Measurements from ENCODE around the gene FGF4.
"Not testable (repeated sequence)": the region's sequence is repeated elsewhere in the genome, so short reads cannot be mapped to it uniquely, and the experiment has no call there.

The FGF4 gene

GRCh38 chr11:69773626-69774353, 1.4 kb downstream of the FGF4 start:
- no peak for DNase-seq (ENCODE audit: low read depth)

- no peak for DNase-seq (ENCODE audit: low read depth)
These were observed 3.7 kb downstream of the FGF4 start for GRCh38 chr11:69771466-69771865.

GRCh38 chr11:69770540-69770939, 4.6 kb downstream of the FGF4 start:
- DNase-seq (ENCODE audit: low read depth), result no peak

DNA sequence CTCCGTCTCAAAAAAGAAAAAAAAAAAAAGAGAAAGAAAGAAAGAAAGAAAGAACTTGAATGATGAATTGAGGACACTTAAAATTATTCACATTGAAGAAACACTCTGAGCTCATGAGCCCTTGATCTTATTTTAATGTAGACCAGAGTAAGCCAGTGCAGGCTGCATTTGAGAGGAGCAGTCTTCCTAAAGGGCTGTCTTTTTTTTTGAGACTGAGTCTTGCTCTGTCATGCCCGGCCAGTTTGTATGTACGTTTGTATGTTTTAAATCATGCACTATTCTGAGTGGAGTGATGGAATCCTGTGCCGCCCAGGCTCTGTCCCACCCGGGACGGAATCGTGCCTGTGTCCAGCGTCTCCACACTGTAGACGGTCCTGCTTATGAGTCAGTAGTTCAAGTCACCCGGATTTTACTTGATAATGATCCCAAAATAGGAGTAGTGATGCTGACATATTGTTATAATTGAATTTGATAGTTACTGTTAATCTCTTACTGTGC, 9.6 kb downstream of the FGF4 start:
- DNase-seq (ENCODE audit: low read depth), result no peak

- DNase-seq (ENCODE audit: low read depth), result not testable (repeated sequence)
These were observed 10.2 kb downstream of the FGF4 start for GRCh38 chr11:69764918-69765317.

DNA sequence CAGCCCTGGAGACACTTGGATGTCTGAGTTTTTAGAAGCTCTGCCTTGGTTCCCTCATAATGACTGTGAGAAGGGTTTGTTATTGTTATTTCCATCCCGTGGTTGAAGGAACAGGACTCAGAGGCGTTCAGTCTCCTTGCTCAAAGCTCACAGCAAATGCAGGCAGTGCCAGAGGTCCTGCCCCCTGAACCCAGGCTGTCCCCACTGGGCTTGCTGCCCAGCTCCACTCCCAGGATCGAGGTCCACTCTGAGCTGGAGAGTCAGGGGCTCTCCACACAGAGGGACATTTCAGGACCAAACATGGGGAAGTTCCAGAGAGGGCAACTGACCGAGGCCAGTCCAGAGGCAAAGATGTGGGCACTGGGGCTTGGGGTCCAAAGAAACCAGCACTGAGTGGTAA, 14.8 kb downstream of the FGF4 start:
- DNase-seq (ENCODE audit: low read depth), result no peak

DNA sequence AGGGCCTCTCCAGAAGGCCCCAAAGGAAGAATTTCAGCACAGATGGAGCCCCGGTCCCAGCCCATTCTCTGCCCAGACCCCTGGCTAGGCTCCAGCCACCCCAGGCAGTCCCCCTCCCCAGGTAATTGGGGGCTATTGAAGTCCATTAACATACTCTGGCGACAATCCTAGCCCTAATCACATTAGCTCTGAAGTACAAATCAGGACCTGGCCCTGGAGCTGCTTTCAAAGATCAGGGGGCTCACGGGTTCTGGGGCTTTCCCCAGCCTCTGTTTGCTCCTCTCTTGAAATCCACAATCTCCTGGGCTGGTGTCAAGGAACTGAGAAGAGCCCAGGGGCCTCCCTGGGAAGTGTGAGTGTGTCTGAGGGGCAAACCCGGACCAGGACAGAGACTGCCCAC, 22.3 kb downstream of the FGF4 start:
- DNase-seq (ENCODE audit: low read depth), result no peak

DNA sequence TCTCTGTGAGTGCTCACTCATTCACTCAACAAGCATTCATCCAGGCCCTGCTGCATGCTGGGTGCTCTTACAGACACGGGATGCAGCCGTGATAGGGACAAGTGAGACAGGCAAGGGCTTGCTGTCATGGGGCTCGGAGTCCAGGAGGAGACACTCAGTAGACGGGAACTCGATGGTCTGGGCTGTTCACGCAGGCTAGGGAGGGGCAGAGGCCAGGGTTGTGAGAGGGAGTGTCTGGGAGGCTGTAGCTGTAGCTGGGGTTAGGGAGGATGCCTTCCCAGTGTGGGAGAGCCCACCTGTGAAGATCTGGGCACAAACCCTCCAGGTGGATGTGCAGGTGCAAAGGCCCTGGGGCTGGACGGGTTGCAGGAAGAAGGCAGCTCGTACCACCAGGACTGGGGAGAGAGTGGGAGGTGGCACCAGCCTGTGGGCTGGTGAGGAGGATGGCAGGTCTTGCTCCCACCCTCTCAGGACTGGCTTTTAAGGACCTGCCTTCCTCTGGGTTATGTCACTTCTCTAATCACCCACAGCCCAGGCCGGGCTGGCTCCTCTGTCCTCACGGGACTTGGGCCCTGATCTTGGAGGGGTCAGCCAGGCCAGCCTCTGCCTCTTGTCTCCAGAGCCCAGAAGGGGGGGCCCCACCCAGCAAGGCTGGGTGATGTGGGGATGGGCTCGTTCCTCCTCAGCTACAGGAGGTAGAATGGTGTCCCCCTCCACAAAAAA, 24.1 kb downstream of the FGF4 start:
- DNase-seq (ENCODE audit: low read depth), result no peak

- no peak for DNase-seq (ENCODE audit: low read depth)
These were observed 24.9 kb downstream of the FGF4 start for GRCh38 chr11:69750108-69750850.

DNA sequence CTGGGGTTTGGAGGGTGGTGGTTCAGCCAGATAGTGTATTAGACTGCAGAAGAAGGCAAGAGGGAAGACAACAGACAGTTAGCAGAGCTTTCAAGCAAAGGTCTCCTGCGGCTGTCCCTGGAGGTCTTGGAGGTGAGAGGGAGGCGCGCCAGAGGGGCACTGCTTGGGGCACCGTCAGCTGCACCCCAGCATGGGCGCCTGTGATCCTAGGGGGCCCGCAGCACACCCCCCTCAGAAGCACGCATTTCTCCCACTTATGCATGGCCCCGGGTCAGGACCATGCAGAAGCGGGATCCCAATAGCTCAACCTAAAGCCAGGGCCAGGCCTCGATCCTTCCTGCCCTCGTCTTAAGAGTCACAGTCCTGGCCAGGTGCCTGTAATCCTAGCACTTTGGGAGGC, 26.5 kb downstream of the FGF4 start:
- no peak for DNase-seq (ENCODE audit: low read depth)

DNA sequence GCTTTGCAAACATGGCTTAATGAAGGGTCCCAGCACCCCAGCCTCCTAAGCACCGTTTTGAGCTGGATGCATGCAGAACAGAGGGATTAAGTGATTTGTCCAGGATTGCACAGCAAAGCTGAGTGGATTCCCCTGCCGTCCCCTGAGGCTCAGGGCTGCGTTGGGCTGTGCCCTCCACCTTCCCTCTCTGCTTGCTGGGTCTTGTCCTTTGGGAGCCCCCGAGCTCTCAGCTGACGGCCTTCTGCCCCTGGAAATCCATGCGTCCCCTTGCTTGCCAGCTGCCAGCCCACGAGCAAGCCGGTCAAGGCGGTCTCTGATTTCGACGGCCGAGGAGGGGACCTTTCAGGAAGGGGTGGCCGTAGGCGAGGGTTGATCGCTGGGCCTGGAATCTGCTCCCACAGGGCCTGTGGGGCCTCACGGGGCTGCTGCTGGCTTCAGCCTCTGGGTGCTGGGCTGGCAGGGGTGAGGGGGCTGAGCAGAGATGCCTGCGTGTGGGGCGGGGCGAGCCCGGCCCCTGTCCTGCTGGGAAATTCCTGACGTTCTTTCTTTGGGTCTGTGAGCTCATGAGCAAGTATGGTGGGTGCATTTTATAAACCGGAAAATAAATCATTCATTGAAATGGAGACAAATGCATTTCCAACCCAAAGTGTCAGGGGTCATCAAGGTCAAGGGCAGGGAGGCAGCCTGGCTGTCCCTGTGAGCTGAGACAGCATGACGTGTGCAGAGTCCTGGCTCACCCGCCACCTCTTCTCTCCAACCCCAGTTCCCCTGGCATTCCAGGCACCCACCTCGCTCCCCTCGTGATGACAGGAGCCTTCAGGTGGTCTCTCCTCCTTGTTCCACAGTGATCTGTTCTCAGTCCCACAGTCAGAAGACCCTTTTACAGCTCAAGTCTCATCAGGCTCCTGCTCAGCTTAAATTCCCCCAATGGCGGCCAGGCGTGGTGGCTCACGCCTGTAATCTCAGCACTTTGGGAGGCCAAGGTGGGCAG, 28.1 kb downstream of the FGF4 start:
- no peak for DNase-seq (ENCODE audit: low read depth)

DNA sequence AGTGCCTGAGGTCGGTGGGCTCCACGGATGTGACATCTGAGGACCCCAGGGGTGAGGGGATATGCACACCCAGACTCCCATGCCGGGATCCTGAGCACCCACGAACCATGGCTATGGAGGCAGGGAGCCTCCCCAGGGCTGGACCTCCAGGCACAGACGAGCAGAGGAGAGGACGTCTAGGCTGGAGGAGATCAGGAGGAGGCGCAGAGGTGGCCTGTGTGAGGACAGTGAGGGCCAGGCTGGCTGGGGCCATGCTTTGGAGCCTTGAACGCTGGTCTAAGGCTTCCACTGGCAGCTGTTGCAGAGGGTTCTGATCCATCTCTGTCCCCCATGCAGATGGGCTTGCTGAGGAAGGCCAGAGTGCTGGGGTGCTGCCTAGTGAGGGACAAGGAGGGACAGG, 29.0 kb downstream of the FGF4 start:
- no peak for DNase-seq (ENCODE audit: low read depth)

- DNase-seq (ENCODE audit: low read depth), result no peak
These were observed 29.9 kb downstream of the FGF4 start for GRCh38 chr11:69745201-69745600.

DNA sequence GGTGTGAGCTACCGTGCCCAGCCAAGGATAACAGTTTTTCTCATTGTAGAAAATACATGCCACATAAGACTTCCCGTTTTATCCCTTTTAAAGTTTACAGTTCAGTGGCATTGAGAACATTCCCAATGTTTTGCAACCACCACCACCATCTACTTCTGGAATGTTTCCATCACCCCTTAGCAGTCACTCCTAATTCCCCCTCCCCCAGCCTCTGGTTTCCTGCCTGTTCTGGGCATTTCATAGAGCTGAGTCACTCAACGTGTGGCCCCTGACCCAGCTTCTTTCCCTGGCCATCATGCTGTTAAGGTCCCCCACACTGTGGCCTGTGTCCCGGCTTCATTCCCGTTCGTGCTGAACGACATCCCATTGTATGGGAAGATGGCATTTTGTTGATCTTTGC, 30.7 kb downstream of the FGF4 start:
- DNase-seq (ENCODE audit: low read depth), result peak; percentile 7

DNA sequence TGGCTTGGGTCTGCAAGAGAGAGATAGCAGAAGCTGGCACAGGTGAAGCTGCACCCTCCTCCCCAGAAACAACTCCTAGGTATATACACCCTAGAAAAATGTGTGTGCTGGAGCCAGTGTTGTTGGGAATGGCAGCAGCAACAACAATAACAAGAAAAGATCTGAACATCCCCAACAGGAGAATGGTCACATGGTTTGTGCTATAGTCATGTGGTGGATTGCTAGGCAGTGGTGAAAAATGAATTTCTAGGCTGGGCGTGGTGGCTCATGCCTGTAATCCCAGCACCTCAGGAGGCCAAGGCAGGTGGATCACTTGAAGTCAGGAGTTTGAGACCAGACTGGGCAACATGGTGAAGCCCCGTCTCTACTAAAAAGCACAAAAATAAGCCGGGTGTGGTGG, 40.3 kb downstream of the FGF4 start:
- DNase-seq (ENCODE audit: low read depth), result no peak

DNA sequence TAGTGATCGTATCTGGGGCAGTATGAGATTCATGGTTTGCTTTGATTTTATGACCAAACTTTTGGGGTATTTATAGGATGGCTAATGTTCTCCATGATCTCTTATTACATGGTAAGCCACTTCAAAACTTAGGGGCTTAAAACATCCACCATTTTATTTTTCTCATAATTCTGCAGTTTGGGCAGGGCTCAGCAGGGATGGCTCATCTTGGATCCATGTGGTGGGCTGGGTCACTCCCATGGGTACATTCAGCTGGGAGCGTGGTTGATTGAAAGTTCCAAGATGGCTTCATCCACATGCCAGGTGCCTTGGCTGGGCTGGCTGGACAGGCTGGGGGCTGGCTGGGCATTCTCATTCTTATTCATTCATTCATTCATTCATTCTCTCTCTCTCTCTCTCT, 40.8 kb downstream of the FGF4 start:
- no peak for DNase-seq (ENCODE audit: low read depth)

DNA sequence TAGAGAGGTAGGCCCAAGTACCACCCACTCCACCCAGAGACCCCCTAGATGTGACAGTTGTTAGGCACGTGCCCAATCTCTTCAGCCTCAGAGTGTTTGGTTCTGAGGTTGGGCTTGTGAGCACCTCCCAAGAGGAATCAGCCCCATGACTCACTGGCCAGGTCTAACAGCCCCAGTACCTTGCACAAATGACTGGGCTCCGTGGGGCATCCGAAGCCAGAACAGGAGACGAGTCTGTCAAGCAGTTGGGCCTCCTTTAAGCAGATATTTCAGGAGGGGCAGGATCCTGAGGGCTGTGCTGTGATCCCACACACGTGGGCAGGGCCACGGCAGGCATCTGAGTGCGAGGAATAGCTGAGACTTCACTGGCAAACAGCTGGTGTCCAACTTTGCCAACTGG, 42.2 kb downstream of the FGF4 start:
- no peak for DNase-seq (ENCODE audit: low read depth)

DNA sequence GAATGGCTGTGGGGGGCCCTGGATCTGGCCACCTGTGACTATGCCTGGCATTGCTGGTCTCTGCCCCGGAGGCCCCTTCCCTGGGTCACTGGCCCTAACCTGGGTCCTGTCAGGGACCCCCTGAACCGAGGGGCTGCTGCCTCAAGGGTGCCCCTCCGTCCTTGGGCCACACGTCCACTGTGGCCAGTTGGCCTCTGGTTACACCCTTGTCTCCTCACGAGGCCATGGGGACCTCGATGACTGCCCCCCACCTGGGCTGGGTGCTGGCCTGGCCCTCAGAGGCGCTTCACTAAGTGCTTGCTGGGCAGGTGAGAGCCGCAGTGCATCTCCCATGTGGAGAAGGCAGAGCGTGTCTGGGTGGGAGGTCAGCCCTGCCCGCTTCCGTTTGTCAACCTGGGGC, 44.0 kb downstream of the FGF4 start:
- DNase-seq (ENCODE audit: low read depth), result no peak

DNA sequence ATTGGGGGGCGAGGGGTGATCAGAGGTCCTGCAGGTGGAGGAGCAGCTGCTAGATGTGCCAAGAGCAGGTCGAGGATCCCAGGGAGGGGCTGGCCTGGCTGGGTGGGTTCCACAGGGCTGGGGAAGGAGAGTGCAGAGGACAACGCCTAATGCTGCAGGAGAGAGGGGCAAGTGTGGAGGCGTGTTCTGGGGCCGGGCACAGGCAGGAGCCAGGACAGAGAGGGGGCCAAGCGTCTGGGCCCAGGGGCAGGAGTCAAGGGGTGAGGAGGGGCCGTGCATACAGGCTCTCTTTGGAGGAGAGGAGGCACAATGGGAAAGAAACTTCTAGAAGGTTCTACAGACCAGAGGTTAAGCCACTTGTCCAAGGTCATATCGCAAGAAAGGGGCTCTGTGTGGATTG, 44.6 kb downstream of the FGF4 start:
- no peak for DNase-seq (ENCODE audit: low read depth)

- no peak for DNase-seq (ENCODE audit: low read depth)
These were observed 45.9 kb downstream of the FGF4 start for GRCh38 chr11:69729252-69729651.

- no peak for DNase-seq (ENCODE audit: low read depth)
These were observed 47.9 kb downstream of the FGF4 start for GRCh38 chr11:69727266-69727665.

DNA sequence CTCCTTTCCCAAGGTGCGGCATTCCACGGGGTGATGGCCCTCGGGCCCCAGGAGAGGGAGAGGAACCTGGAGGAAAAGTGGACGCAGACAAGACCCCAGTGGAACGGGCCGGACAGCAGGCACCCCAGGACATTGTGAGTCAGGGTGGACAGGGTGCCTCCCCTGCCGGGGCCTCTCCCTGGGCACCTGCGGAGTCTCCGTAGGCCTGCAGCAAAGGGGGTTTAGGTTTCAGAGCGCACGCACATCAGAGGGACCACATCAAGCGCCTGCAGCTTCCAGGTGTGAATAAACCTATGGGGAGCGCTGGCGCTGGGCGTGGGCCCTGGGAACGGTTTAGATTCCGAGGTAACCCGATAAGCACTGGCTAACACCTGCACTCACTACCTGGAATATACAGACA, 48.7 kb downstream of the FGF4 start:
- DNase-seq (ENCODE audit: low read depth), result no peak
